ENCODE data around the gene NCK2. TPM values are rescaled to one million over a fixed set of nuclear protein-coding genes. Genes with fewer than 3 reads are reported as not detected.

NCK2 gene
- total RNA-seq, 2 experiments from 2014 or later: 51.6 to 54.1 TPM

GRCh38 chr2:105827351-105828096, 82.8 kb downstream of the NCK2 start:
- Mint-ChIP-seq H3K4me1 (peaks cover 65% of the 10 kb centered on the region), H3K9me3 (ENCODE audit: low read depth) (peaks cover 10% of the 10 kb centered on the region), H3K27me3 (no peaks in the 10 kb centered on the region), H3K4me3 (no peak overlapping the region), H3K36me3 (peaks cover 58% of the 10 kb centered on the region), H3K27ac (peak overlapping the region; percentile 74)
- DNase-seq: no peak
- CTCF ChIA-PET: no interaction called here
- ATAC-seq: peak; percentile 85

DNA sequence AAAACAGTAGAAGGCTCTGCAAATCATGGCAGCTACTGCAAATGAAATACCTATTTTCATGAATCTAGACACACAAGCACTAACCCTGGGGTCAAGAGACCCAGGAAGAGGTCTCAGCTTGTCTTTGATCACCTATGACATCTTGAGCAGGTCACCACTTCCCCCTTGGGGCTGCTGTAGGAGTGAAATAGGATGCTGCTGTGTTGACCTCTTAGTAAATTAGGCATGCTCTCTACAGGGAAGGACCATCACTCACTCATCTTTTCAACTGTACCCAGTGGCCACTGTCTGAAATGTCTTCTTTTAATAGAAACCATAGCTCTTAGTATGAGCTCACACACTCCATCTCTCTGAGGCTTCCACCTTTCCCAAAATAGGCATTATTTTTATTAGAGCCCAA, 83.8 kb downstream of the NCK2 start:
- ATAC-seq: peak; percentile 38
- Mint-ChIP-seq H3K36me3 (peaks cover 61% of the 10 kb centered on the region), H3K27me3 (no peaks in the 10 kb centered on the region), H3K9me3 (ENCODE audit: low read depth) (peaks cover 16% of the 10 kb centered on the region), H3K27ac (peak overlapping the region; percentile 53), H3K4me3 (no peak overlapping the region), H3K4me1 (peaks cover 58% of the 10 kb centered on the region)
- no peak for DNase-seq
- CTCF ChIA-PET: interaction anchor here (1.3 to 1.4 kb wide), 2 partner anchors 28 to 30 kb away, joined by 4 read pairs; no protein-coding TSS in a partner anchor

- ATAC-seq: no peak
- H3K27ac Mint-ChIP-seq: peak overlapping the region; percentile 56
- DNase-seq: no peak
Measured at GRCh38 chr2:105834931-105835330, 90.2 kb downstream of the NCK2 start.

DNA sequence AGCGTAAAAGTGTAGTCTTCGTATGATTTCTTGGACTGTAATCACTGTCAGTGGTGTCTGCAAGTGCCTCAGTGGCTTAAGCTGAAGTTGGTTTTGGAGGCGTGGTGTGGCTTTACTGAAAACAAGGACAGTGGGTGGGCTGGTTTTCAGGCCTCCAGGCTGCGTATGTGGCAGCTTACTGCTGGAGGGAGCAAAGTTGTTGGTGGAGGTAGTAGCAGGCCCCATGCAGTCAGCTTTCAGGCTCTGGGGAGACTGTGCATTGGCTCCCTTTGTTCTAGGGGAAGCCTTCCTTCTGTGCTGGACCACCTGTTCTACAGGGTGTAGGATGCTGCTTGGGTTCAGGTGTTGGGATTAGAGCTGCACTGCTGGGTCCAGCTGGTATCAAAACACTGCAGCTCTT, 91.6 kb downstream of the NCK2 start:
- CTCF ChIA-PET: interaction anchor here (1.1 to 1.3 kb wide), 2 partner anchors 32 to 38 kb away, joined by 3 to 4 read pairs; no protein-coding TSS in a partner anchor
- Mint-ChIP-seq H3K4me3 (no peak overlapping the region), H3K4me1 (peaks cover 67% of the 10 kb centered on the region), H3K27me3 (no peaks in the 10 kb centered on the region), H3K9me3 (ENCODE audit: low read depth) (peaks cover 30% of the 10 kb centered on the region), H3K27ac (no peak overlapping the region), H3K36me3 (peaks cover 71% of the 10 kb centered on the region)
- ATAC-seq (no peak), DNase-seq (no peak)

More at GRCh38 chr2:105834931-105835330, 90.2 kb downstream of the NCK2 start:
- Mint-ChIP-seq H3K4me3 (no peak overlapping the region), H3K4me1 (peaks cover 61% of the 10 kb centered on the region), H3K27me3 (no peaks in the 10 kb centered on the region), H3K36me3 (peaks cover 76% of the 10 kb centered on the region), H3K9me3 (ENCODE audit: low read depth) (peaks cover 33% of the 10 kb centered on the region)
- CTCF ChIA-PET: interaction anchor here (1.5 kb wide), 1 partner anchor 25 kb away, joined by 3 read pairs; no protein-coding TSS in a partner anchor

DNA sequence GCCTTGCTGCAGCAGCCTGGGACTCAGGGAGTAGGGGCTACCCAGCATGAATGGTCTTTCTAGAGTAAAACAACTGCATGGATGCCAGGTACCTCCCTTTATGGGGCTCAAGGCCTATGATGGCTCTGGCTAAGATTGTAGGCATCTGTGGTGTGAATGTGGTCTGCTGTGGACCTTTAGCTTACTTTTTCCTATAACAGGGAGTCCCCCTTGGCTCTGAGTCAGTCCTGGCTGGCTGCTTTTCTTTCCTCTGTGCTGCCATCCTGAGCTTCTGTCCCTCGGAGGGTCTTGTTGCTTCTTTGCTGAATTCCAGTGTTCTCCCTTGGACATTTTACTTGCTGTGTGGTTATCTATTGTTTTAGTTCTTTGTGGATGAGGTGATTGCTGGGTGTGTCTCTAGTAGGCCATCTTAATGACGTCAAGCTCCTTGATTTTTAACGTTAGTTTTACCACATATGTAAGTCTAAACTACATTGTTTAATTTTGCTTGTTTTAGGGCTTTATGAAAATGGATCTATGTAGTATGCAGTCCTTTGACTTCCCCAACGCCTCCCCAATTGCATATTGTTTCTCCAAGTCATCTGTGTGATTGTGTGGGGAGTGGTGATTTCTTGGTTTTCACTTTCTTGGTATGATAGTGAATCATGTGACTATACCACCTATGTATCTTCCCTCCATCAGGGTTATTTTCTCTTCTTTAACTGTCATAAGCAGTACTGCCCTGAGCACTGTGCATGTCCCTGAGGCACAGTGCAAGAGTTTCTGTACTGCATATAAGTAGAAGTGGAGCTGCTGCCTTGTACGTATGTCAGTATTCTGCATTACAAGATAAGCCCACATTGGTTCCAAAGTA, 92.4 kb downstream of the NCK2 start:
- no peaks in the 10 kb centered on the region for H3K27me3 Mint-ChIP-seq
- peak overlapping the region; percentile 42 for H3K27ac Mint-ChIP-seq
- ATAC-seq: peak; percentile 73
- H3K4me1 Mint-ChIP-seq: peaks cover 70% of the 10 kb centered on the region
- DNase-seq: no peak
- no peak overlapping the region for H3K4me3 Mint-ChIP-seq
- H3K9me3 Mint-ChIP-seq (ENCODE audit: low read depth): peaks cover 27% of the 10 kb centered on the region
- peaks cover 68% of the 10 kb centered on the region for H3K36me3 Mint-ChIP-seq
- CTCF ChIA-PET: interaction anchor here (0.8 to 1.3 kb wide), 3 partner anchors 17 to 38 kb away, joined by 3 to 4 read pairs (median 3); no protein-coding TSS in a partner anchor

DNA sequence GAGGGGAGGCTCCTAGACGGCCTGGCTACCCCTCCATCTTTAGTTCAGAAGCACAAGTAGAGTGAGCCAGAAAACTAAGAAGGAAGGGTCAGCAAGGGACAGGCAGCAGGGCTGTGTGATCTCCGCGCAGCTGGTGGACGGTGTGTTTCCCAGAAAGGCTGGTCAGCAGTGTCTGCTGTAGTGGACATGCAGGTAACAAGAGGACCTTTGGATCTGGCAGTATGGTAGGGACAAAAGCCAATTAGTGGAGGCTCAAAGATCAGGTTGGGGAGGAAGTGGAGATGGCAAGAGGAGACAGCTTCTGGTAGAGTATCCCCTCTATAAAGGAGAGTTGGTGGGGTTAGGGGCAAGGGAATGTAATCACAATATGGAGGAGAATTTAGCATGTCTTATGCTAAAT, 95.1 kb downstream of the NCK2 start:
- no peak for ATAC-seq
- Mint-ChIP-seq H3K9me3 (ENCODE audit: low read depth) (peaks cover 8% of the 10 kb centered on the region), H3K36me3 (peaks cover 50% of the 10 kb centered on the region), H3K4me3 (no peak overlapping the region), H3K4me1 (peaks cover 68% of the 10 kb centered on the region), H3K27ac (no peak overlapping the region), H3K27me3 (no peaks in the 10 kb centered on the region)
- no peak for DNase-seq
- CTCF ChIA-PET: interaction anchor here (0.7 kb wide), 1 partner anchor 17 kb away, joined by 4 read pairs; no protein-coding TSS in a partner anchor

- CTCF ChIA-PET: no interaction called here
- no peak for ATAC-seq
- peaks cover 41% of the 10 kb centered on the region for H3K36me3 Mint-ChIP-seq
Measured at GRCh38 chr2:105840933-105841332, 96.2 kb downstream of the NCK2 start.

DNA sequence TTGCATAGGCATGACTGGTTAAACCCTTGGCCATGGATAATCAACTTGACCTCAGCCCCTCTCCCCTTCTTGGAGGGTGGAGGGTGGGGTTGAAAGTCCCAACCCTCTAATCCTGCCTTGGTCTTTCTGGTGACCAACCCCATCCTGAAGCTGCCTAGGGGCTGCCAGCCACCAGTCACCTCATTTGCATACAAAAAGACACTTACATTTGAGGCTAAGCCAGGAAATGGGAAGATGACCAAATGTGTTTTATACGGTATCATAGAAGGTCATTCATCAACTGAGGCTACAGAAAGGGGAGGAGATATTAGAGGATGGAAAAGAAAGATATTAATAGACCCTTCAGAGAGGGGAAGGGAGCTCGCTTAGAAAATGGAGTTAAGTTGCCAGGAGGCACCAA, 96.8 kb downstream of the NCK2 start:
- Mint-ChIP-seq H3K36me3 (peaks cover 36% of the 10 kb centered on the region), H3K27ac (no peak overlapping the region), H3K27me3 (no peaks in the 10 kb centered on the region), H3K4me1 (peaks cover 61% of the 10 kb centered on the region), H3K4me3 (no peak overlapping the region), H3K9me3 (ENCODE audit: low read depth) (no peaks in the 10 kb centered on the region)
- CTCF ChIA-PET: interaction anchor here (1.0 kb wide), 1 partner anchor 21 kb away, joined by 3 read pairs; no protein-coding TSS in a partner anchor
- no peak for ATAC-seq
- peak; percentile 7 for DNase-seq

More at GRCh38 chr2:105840933-105841332, 96.2 kb downstream of the NCK2 start:
- H3K9me3 Mint-ChIP-seq (ENCODE audit: low read depth): peaks cover 4% of the 10 kb centered on the region
- H3K4me3 Mint-ChIP-seq: no peak overlapping the region
- H3K27ac Mint-ChIP-seq: peak overlapping the region; percentile 39
- H3K4me1 Mint-ChIP-seq: peaks cover 67% of the 10 kb centered on the region
- peak; percentile 18 for DNase-seq
- no peaks in the 10 kb centered on the region for H3K27me3 Mint-ChIP-seq

GRCh38 chr2:105842555-105842954, 97.8 kb downstream of the NCK2 start:
- no peak for ATAC-seq
- CTCF ChIA-PET: no interaction called here
- H3K27me3 Mint-ChIP-seq: no peaks in the 10 kb centered on the region
- H3K36me3 Mint-ChIP-seq: peaks cover 35% of the 10 kb centered on the region
- H3K4me1 Mint-ChIP-seq: peaks cover 51% of the 10 kb centered on the region
- DNase-seq: peak; percentile 29
- no peaks in the 10 kb centered on the region for H3K9me3 Mint-ChIP-seq (ENCODE audit: low read depth)
- no peak overlapping the region for H3K27ac Mint-ChIP-seq
- H3K4me3 Mint-ChIP-seq: no peak overlapping the region

DNA sequence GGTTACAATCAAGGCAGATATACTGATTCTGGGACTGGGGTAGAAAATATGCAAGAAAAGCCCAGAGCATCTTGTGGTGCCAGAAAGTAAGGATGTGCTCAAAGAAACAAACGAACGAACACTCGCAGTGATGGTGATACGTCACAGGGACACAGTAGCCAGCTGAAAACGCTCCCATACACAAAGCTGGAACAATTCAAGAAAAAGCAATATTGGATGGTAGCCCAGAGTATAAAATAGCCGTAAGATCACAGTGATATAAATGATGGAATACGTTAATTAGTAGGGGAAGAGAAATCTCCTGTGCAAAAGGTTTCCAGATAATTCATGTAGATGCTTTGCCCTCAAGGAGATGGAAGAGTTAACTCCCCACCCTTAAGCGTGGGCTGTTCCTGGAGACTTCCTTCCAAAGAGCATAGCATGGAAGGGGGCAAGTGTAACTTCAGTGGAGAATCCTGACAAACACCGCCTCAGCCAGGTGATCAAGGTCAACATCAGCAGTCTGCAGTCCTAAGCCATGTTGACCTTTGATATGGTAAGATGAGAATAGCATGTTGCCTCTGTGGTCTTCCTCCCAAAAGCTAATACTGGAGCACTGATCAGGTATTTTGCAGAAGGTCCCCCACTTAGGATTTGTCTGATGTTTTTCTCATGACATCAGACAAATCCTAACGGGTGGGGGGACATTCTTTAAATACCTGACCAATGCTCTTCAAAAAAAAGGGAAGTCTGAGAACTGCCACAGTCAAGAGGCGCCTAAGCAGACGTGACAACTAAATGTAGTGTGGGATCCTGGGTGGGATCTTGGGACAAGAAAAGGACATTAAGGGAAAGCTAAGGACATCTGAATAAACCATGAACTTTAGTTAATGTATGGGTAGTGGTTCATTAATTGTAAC, 99.0 kb downstream of the NCK2 start:
- no peak for ATAC-seq
- no peak overlapping the region for H3K4me3 Mint-ChIP-seq

GRCh38 chr2:105845976-105846375, 101.3 kb downstream of the NCK2 start:
- Mint-ChIP-seq H3K27ac (no peak overlapping the region), H3K36me3 (peaks cover 19% of the 10 kb centered on the region), H3K9me3 (ENCODE audit: low read depth) (no peaks in the 10 kb centered on the region), H3K27me3 (no peaks in the 10 kb centered on the region), H3K4me3 (no peak overlapping the region), H3K4me1 (peaks cover 26% of the 10 kb centered on the region)
- DNase-seq (peak; percentile 0), ATAC-seq (no peak)
- CTCF ChIA-PET: interaction anchor here (0.7 kb wide), 1 partner anchor 11 kb away, joined by 3 read pairs; no protein-coding TSS in a partner anchor

More for the DNA sequence above, 99.0 kb downstream of the NCK2 start:
- peak; percentile 14 for DNase-seq
- Mint-ChIP-seq H3K36me3 (peaks cover 28% of the 10 kb centered on the region), H3K9me3 (ENCODE audit: low read depth) (no peaks in the 10 kb centered on the region), H3K4me1 (peaks cover 47% of the 10 kb centered on the region), H3K27ac (no peak overlapping the region), H3K27me3 (no peaks in the 10 kb centered on the region)
- CTCF ChIA-PET: no interaction called here

GRCh38 chr2:105847056-105847455, 102.3 kb downstream of the NCK2 start:
- H3K27me3 Mint-ChIP-seq: no peaks in the 10 kb centered on the region
- H3K36me3 Mint-ChIP-seq: peaks cover 17% of the 10 kb centered on the region
- H3K9me3 Mint-ChIP-seq (ENCODE audit: low read depth): no peaks in the 10 kb centered on the region
- no peak overlapping the region for H3K4me3 Mint-ChIP-seq
- DNase-seq (no peak), ATAC-seq (no peak)
- peaks cover 18% of the 10 kb centered on the region for H3K4me1 Mint-ChIP-seq
- no peak overlapping the region for H3K27ac Mint-ChIP-seq
- CTCF ChIA-PET: interaction anchor here (1.3 kb wide), 1 partner anchor 15 kb away, joined by 4 read pairs; no protein-coding TSS in a partner anchor
